IPS DF 4.7 (cell line): Measurements from ENCODE around the gene TMEM74B.

ENCODE experiments used
- DNase-seq: peaks from one replicate; pipeline ENCODE4 v3.0.0-alpha.2; 2013; ENCODE audit warnings: low spot score; ENCODE audit errors: extremely low read depth

TMEM74B gene

GRCh38 chr20:1144401-1145172 lies 40.2 kb downstream of the TMEM74B start:
- no peak for DNase-seq

- DNase-seq, result no peak
These were observed 47.5 kb downstream of the TMEM74B start for GRCh38 chr20:1137236-1137635.

- no peak for DNase-seq
These were observed 49.9 kb downstream of the TMEM74B start for GRCh38 chr20:1134836-1135235.

- DNase-seq, result no peak
These were observed 50.4 kb downstream of the TMEM74B start for GRCh38 chr20:1134355-1134754.

GRCh38 chr20:1131354-1131753 lies 53.4 kb downstream of the TMEM74B start:
- no peak for DNase-seq

- DNase-seq, result no peak
These were observed 53.9 kb downstream of the TMEM74B start for GRCh38 chr20:1130847-1131246.
